Heart right ventricle (tissue), 16 donors: Measurements from ENCODE around the gene ERBB4. TPM values are rescaled to one million over a fixed set of nuclear protein-coding genes. Genes with fewer than 3 reads are reported as not detected.

Experiments used
- ATAC-seq, 8 donors: fragments of 200-7000 bp; cut with Tn5 transposase; one replicate each; pipeline ENCODE4 v1.9.1; 2020; ENCODE audit warnings: mild to moderate bottlenecking in 8 of 8, moderate library complexity in 8 of 8, moderate number of reproducible peaks in 1 of 8
- DNase-seq, 2 donors: peaks; one replicate each; pipeline ENCODE4 v3.0.0-alpha.2; 2020
- H3K27ac ChIP-seq, 10 donors: fragments of 200-600 bp; sonication (generic) in 2 of 10; one replicate each; pipeline versions ENCODE4 v1.5.0 to v1.8.0; 2020 to 2022; ENCODE audit warnings: mild to moderate bottlenecking in 3 of 10
- H3K27me3 ChIP-seq, 7 donors: fragments of 200-600 bp; one replicate each; pipeline ENCODE4 v1.8.0; 2021 to 2022; ENCODE audit warnings: mild to moderate bottlenecking in 2 of 7
- H3K36me3 ChIP-seq, 9 donors: fragments of 200-600 bp; sonication (generic) in 1 of 9; one replicate each; pipeline versions ENCODE4 v1.5.0 to v1.8.0; 2020 to 2022; ENCODE audit warnings: mild to moderate bottlenecking in 2 of 9
- H3K4me1 ChIP-seq, 9 donors: fragments of 200-600 bp; sonication (generic) in 1 of 9; one replicate each; pipeline versions ENCODE4 v1.5.0 to v1.8.0; 2020 to 2022; ENCODE audit warnings: mild to moderate bottlenecking in 4 of 9
- H3K4me3 ChIP-seq, 10 donors: fragments of 200-600 bp; sonication (generic) in 2 of 10; one replicate each; pipeline versions ENCODE4 v1.5.0 to v1.8.0; 2020 to 2022; ENCODE audit warnings: mild to moderate bottlenecking in 7 of 10, moderate library complexity in 2 of 10
- H3K9me3 ChIP-seq, 11 donors: fragments of 200-600 bp in 10 of 11; sonication (generic) in 2 of 11; one replicate each; pipeline versions ENCODE4 v1.5.0 to v1.8.0; 2013 to 2022; ENCODE audit warnings: mild to moderate bottlenecking in 2 of 11, control low read depth in 1 of 11, moderate library complexity in 1 of 11
- CTCF ChIP-seq, 9 donors: fragments of 200-600 bp; sonication (generic) in 2 of 9; IDR thresholded peaks; one replicate each; pipeline versions ENCODE4 v1.5.0 to v1.8.0; 2021 to 2022; ENCODE audit warnings: antibody characterized with exemption in 9 of 9, mild to moderate bottlenecking in 5 of 9, moderate library complexity in 1 of 9
- WGBS, 2 donors: extraction: QIAGEN DNeasy Blood & Tissue Kit; methylation state at CpG; one replicate each; pipeline ENCODE4 v1.1.7; 2013; ENCODE audit warnings: inconsistent platforms in 1 of 2; 5-methylcytosine and 5-hydroxymethylcytosine counted together
- intact Hi-C, 10 donors: fragments of 100-400 bp; cut with DNase I; formaldehyde crosslinking; loops; one replicate each; pipeline versions ENCODE4 v1.11.1 to v1.14.2; 2022
- polyA plus RNA-seq, 2 donors: library from polyadenylated mRNA; stranded (reverse); fragments of 200-250 nt; gene quantifications; one replicate each; pipeline ENCODE4 v1.2.3, GENCODE V29; 2013
- total RNA-seq, 10 donors: library from RNA; stranded (reverse); fragmentation: NEBNext Ultra II Directional in 3 of 10; extraction: Animal tissue kit (Norgen Biotek cat#: 25700) in 3 of 10; gene quantifications; one replicate each; pipeline versions ENCODE4 v1.2.1 to v1.2.4, GENCODE V29; 2021 to 2023
- donor health status: Arrhythmogenic right ventricular cardiomyopathy.
- donor health status: ischemic (EF 13 %, LVEDD 7.1; RV severe dilation, severe dysfunction).
- donor health status: healthy with polysubstance abuse.
- donor health status: DM: no; HTN: yes; CAD: no.
- donor health status: DM: no; HTN: no; CAD: no.
- donor health status: ischemic (EF 25% LVEDD 6.9; RV normal size, moderate dysfunction).
- donor health status: ischemic (EF 25% LVEDD 5.7; RV mildly dilated, moderate dysfunction).
- donor health status: healthy.
- donor health status: DM: yes; HTN: yes; CAD: no.
- donor health status: Ischemic cardiomyopathy.
- donor health status: ischemic (EF 35%, LVEDD 5.7; RV mildly dilated, moderate dysfunction).
- donor health status: nonischemic (EF 11% LVEDD 7.7; RV severe dilation, severe dysfunction).
- donor health status: DM: yes; HTN: yes; CAD: no.
- donor health status: PGD.
- donor health status: ischemic (EF 29% LVEDD 5.4; RV normal size, mild dysfunction).
- donor health status: nonischemic (EF 23%, LVEDD 6.1; RV moderate dilation, normal function).

The ERBB4 gene
- total and polyA plus RNA-seq, 12 donors: 1.2 to 24.6 (median 16.1) TPM

- WGBS, 2 donors: 81 to 83% methylated on average over 1 of the region's 1 CpG
These were observed 8.1 kb upstream of the ERBB4 start for GRCh38 chr2:212546669-212547068.

DNA sequence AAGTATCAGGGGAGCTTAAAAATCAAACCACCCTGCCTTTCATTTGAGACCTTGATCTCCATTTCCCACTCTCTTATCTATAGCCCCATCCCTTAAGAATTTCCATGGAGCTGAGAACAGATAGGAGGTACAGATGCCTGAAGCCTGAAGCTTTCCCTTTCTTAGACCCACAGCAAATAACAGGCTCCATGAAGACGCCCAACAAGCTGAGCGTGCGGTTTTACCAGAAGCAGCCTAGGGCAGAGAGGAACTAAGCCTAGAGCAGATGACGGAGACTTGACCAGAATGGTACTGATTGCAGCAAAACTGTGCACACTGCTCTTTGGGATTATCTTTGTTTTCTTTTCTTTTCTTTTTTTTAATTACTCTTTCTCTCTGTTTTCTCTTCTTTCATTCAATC is 1.7 kb upstream of the ERBB4 start:
- intact Hi-C loops: loop anchor here in 2 of 10 donors (10.0 kb wide), 2 partner anchors 396 to 526 kb away; no protein-coding TSS in a partner anchor
- no peak overlapping the region for H3K4me3 ChIP-seq
- no peaks in the 10 kb centered on the region for H3K9me3 ChIP-seq
- 48 to 76% methylated on average over 4 of the region's 4 CpGs for WGBS, 2 donors
- no peaks in the 10 kb centered on the region for H3K36me3 ChIP-seq
- peak overlapping the region in 1 of 10 donors; percentile 15 for H3K27ac ChIP-seq
- H3K27me3 ChIP-seq: peaks cover 0 to 52% (median 30%) of the 10 kb centered on the region in 7 donors
- TF ChIP-seq CTCF (IDR thresholded peaks at IDR 0.05): no peak
- H3K4me1 ChIP-seq: peaks cover 0 to 29% (median 11%) of the 10 kb centered on the region in 9 donors
- ATAC-seq: no peak
- DNase-seq: no peak

More at GRCh38 chr2:212546669-212547068, 8.1 kb upstream of the ERBB4 start:
- Histone ChIP-seq H3K36me3 (no peaks in the 10 kb centered on the region), H3K4me1 (peaks cover 0 to 7% (median 0%) of the 10 kb centered on the region in 9 donors), H3K27me3 (no peaks in the 10 kb centered on the region), H3K4me3 (no peak overlapping the region), H3K27ac (no peak overlapping the region), H3K9me3 (no peaks in the 10 kb centered on the region)
- intact Hi-C loops: loop anchor here in 4 of 10 donors (5.0 to 10.0 kb wide), 3 partner anchors 402 to 799 kb away; no protein-coding TSS in a partner anchor
- no peak for DNase-seq
- no peak for TF ChIP-seq CTCF (IDR thresholded peaks at IDR 0.05)
- no peak for ATAC-seq

DNA sequence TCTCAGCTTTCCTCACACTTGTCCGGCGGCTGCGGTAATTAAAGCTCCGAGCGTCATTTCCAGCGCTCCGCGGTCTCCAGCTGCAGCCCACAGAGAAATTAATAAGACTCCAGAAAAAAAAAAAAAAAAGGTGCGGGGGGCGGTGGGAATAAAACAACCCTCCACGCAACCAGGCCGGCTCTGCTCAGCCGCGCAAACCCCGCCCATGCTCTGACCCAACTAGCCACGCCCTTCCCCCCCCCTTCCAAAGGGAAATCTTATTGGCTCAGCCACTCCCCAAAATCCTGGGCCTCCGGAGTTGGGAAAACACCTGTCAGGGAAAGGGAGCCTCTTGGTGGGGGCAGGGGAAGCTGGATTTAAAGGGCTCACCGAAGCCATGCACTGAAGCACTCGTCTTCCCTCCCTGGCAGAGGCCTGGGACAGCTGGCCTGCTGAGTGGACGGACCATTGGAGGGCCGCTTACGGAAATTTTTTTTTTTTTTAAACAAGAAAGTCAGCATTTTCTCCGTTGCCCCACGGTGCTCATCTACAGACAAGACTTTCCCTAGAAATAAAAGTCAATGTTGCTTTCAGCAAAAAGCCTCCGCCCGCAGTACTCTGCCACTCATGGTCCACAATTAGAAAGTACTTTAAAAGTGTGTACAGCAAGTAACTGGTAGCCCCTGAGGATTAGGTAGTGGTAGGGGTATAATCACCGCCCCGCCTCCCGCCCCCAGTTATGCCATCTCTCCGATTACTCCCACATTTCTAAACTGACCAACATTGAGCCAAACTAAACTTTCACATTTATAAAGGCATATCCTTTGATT is 674 bp upstream of the ERBB4 start:
- Histone ChIP-seq H3K9me3 (no peaks in the 10 kb centered on the region), H3K4me1 (peaks cover 0 to 35% (median 11%) of the 10 kb centered on the region in 9 donors), H3K36me3 (no peaks in the 10 kb centered on the region), H3K27ac (peak overlapping the region; percentile 1 to 74 (median 60)), H3K4me3 (peak overlapping the region; percentile 37 to 71 (median 66)), H3K27me3 (peaks cover 0 to 63% (median 38%) of the 10 kb centered on the region in 7 donors)
- peak; percentile 72 to 88 (median 84) for ATAC-seq
- WGBS, 2 donors: 12 to 20% methylated on average over 30 of the region's 30 CpGs
- no peak for TF ChIP-seq CTCF (IDR thresholded peaks at IDR 0.05)
- intact Hi-C loops: loop anchor here in 4 of 10 donors (2.0 to 10.0 kb wide), 6 partner anchors 194 to 654 kb away; no protein-coding TSS in a partner anchor
- DNase-seq: peak; percentile 51 to 76

GRCh38 chr2:212537726-212538304 is 787 bp downstream of the ERBB4 start:
- ATAC-seq (peak; percentile 39 to 78 (median 57)), DNase-seq (peak in 1 of 2 donors; percentile 44)
- Histone ChIP-seq H3K9me3 (no peaks in the 10 kb centered on the region), H3K4me1 (peaks cover 0 to 38% (median 11%) of the 10 kb centered on the region in 9 donors), H3K27ac (peak overlapping the region; percentile 36 to 74 (median 60)), H3K4me3 (peak overlapping the region; percentile 37 to 71 (median 66)), H3K36me3 (no peaks in the 10 kb centered on the region), H3K27me3 (peaks cover 0 to 74% (median 50%) of the 10 kb centered on the region in 7 donors)
- no peak for TF ChIP-seq CTCF (IDR thresholded peaks at IDR 0.05)
- 0 to 1% methylated on average over 36 to 44 of the region's 44 CpGs for WGBS, 2 donors
- intact Hi-C loops: loop anchor here in 4 of 10 donors (2.0 to 10.0 kb wide), 6 partner anchors 193 to 653 kb away; no protein-coding TSS in a partner anchor
